HG02642 (cell line): ENCODE results near the gene UNC13C.

Source experiments
- ATAC-seq: cut with Tn5 transposase; IDR thresholded peaks from one replicate; pipeline ENCODE4 v1.9.1; 2021; ENCODE audit warnings: mild to moderate bottlenecking; ENCODE audit not compliant: unreplicated experiment, poor library complexity

The UNC13C gene

DNA sequence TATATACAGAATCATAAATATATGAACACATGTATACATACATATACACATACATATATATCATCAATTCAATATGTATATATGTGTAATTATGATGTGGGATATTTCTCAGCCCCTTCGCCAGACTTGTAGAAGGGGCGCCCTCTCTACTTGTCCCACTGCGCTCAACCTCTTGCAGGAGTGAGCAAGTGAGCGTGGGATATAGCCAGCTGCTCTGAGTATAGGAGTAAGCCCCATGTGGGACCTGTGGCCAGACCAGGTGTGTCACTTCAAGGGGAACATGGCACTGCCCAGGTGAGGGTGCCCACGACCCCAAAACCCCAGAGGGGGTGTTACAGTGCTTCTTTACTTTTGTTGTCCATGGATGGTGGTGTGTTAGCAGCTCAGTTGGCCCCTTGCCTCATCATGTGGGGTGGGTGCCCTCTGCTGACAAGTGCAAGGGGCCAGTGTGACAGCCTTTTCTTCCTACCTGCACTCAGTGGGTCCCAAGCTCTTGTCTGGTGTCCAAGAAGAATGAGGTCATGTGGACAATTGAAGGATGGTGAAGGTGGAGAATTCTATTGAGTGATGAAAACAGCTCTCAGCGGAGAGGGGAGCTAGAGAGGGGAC lies 304.1 kb downstream of the UNC13C start:
- ATAC-seq, result no peak

DNA sequence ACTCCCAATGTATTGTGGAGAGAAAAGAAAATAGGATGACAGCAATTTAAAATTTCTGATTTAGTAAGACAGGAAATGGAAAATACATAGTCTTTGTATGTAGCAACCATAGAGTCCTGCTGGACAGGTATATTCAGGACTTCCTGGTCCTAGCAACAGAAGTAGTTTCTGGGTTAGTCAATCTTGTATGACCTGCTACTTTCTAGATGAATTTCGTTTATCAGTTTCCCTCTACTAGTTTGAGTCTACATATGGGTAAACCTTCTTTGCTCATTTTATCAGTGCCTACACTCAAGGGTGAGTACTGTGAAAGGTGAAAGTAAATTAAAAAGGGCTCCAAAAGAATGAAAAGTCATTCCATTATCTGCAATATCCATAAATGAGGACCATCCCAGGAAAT lies 309.8 kb downstream of the UNC13C start:
- no peak for ATAC-seq

DNA sequence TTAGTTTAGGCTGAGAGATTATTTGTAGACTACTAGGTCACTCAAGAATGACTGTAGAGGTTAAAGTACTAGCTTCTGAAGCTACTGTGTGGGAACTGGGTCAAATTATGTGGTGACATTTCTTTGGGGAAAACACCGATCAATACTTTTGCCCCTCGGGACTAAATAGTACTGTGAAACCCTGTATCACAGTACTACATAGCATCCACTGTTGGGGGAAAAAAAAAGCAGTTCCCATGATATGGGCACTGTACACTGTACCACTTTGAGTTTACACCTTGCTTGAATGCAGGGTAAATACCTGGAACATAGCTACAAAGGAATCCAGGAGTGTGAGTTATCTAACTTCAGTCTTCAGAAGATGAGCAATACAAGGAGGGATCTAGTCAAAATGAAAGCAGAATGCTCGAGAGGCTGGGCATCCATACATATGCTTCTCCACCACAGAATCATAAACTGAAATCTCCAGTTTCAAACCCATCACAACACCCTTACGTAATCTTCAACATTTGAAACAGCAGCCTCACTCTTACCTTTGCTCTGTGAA lies 311.4 kb downstream of the UNC13C start:
- ATAC-seq, result no peak

DNA sequence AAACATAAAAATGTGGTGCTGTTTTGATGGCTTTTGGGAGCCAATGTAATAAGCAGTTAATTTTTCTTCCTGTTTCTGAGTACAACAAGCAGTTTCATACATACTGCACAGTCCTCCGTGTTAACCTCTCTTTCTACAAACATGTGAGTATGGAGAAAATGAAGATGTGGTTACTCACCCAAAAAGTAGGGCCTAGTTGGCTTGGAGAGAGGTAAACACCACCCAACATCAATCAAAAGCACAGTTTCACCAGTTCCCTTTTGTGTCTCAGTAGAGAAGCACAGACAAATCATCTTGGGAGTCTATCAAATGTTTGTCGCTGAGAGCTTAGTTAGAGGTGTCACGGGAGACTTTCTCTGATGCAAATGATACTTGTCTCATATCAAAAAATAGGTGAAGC lies 320.2 kb downstream of the UNC13C start:
- ATAC-seq, result no peak

DNA sequence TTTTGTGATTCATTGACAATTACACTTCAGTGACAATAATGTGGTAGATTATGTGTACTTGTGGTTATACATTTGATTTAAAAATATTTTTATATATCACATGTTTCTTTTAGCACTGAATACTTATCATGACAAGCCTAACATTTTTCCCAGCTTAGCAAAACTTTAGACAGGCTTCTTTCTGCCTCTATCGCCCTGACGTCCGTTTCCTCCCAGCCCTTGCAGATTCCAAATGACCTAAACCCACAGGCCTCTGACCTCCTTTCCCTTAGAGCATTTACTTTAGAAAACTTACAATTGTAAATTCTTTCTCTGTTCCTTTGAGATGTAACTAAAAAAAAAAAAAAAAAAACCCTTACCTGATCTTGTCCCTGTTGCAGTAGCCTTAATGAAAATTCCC lies 326.1 kb downstream of the UNC13C start:
- no peak for ATAC-seq

DNA sequence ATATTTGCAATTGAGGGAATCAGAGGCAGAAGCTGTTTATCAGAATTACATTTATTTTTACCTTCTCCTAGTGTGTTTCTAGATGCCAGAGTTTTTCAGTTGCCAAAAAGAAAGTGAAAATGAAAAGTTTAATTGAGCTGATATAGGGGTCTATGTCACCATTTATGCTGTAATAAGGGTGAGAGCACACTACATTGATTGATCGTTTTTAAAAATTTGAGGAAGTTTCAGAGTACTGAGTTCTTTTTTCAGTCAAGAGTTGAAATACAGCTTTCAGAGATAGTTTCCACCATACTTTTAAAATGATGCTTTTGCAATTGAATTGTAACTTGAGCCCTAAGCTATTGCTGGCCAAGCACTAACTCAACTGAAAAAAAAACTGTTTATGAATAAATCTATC lies 326.9 kb downstream of the UNC13C start:
- no peak for ATAC-seq

DNA sequence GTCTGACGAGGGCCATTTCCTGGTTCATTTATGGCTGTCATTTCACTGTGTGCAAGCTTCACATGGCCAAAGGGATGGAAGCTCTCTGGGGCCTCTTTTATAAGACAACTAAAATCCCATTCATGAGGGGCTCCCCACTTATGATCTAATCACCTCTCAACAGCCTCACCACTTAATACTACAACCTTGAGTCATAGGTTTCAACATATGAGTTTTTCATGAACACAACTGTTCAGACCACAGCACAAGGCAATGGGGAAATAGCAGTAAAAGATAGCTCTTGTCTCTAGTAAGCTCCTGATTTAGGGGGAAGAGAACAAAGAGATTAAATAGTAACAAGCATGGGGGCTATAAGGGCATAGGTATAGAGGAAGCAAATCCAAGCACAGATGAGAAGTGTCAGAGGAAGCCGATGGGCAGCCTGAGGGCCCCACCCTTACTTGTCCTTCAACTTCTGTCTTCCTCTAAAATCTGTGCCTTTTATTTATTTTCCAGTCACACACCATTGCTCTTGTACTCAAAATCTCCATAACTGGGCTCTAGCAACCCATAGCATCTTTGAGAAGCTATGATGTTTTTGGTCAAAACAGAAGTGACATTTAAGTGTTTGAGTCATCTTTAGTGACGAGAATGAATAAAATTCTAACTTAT lies 329.1 kb downstream of the UNC13C start:
- no peak for ATAC-seq

DNA sequence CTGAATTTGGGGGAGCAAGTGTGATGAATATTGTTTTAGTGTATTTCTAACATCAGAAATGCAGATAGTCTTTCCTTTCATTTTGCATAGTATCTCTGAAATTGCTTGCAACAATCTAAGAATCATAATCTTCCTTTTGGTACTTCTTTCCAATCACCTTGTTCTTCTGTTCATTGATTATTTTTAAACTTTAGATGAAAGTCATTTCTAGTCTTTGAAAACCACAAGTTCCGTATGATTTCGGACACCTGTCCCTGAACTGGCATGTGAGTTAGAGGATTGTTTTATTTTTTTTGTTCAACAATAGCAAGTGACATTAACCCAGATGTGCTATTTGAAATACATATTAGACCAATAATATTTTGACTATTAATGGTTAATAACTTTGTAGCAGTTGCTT lies 329.7 kb downstream of the UNC13C start:
- ATAC-seq, result no peak

DNA sequence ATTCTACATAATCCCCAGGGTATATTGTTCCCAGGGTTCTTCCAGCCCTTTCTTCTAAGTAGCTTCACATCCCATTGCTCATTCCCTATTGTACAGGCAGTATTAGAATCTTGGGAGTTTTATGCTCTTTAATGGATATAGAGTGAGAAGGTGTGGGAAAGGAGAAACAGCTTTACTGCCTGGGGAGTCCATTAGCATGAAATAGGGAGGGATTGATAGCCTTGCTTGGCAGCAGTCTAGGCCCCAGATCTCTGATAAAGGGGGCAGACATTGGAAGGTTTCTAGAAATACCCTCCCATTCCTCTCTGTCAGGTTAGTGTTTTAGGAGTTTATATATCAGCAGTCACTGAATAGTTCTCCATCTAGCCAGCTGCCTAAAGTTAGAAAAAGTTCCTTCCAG lies 334.3 kb downstream of the UNC13C start:
- ATAC-seq, result no peak

DNA sequence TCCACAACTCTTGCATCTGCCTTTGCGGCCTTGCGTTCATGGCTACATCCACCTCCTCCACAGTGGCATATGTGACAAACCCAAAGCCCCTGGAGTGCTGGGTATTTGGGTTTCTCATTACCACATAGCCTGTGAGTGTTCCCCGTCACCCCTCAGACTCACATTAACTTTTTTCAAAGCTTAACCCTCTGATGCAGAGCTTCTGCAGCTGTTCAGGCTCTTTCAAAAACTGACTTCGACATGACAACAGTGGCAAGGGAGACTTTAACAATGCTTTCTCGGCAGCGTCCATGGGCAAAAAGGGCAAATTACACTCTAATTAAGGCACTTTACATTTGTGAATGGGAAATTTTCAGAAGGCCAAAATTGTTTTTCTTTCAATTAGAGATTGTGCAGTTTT lies 343.2 kb downstream of the UNC13C start:
- ATAC-seq, result no peak

DNA sequence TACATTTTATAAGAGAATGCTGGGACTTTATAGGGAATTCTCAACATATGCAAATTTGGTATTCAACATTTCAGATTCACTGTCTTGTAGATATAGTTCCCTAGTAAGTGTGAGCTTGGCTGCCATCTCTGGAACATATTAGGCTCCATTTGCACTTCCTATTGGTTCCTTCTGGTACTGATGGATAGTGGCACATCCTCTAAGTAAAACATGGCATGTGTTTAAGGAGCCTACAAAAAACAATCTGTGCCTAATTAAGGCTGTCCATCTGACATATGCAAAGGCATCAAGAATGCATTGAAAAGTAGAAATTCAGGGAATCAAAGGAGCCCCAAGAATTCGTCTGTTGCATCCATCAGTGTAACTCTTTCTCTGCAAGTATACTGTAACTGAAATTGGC lies 344.1 kb downstream of the UNC13C start:
- no peak for ATAC-seq

DNA sequence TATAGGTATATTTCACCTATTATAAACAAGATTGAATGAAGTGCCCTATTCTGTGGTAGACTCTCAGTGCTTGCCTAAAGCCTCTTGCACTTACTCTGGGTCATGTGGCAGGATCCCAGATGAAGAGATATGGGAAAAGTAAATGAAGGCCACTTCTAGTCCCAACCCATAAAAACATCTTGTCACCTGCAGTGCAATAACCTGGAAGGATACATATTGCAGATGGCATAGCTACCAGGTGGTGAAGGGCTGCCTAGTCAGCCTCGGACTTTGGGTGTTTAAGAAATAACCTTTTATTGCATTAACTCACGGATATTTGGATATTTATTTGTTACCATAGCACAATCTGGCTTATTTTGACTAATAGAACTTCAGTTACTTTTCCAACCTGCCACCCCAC lies 367.1 kb downstream of the UNC13C start:
- ATAC-seq, result no peak

DNA sequence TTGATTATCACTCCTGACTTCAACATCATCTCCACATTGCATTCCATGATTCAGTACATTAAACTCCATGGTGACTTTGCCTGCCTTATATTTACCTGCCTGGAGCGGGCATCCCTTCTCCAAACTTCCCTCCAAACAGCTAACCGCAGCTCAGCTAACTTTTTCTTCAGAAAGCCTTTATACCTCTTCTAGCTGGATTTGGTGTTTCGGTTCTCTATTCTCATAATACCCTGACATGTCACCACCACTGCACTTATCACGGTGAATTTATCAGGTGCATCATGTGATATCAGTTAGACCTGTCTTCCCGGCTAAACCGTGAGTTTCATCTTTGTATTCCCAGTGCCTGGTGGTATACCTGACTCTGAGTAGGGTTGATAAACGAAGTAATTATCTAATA lies 367.6 kb downstream of the UNC13C start:
- no peak for ATAC-seq

DNA sequence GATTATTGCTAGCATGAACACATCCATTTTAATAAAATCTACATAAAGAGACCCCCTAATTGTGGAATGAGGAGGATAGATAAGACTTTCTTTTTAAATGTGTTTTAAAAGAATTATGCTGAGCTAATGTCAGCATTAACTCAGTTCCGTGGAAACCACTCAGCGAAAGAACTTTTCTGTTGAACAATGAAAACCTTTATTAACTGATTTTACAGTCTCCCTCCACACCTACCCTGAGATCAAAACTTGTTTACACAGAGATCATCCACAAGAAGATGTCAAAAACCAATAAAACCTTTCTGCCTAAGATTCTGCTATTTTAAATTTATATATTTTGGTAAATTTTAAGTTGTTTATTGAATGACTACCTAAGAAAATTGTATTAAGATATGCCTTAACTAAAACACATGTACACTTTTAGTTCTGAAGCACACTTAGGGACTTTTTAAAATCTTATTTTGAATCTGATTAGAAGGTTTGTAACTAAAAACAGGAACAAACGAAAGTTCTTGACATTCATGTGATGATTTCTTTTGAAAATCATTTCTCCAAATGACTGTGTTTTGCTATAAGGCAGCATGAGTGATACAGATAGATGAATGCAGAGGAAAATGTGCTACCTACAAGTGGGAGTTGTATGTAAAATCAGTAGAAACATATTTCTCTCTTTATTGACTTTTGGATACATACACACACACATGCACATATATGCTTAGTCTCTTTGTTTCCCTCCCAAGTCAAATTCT lies 369.0 kb downstream of the UNC13C start:
- peak; percentile 50 for ATAC-seq

DNA sequence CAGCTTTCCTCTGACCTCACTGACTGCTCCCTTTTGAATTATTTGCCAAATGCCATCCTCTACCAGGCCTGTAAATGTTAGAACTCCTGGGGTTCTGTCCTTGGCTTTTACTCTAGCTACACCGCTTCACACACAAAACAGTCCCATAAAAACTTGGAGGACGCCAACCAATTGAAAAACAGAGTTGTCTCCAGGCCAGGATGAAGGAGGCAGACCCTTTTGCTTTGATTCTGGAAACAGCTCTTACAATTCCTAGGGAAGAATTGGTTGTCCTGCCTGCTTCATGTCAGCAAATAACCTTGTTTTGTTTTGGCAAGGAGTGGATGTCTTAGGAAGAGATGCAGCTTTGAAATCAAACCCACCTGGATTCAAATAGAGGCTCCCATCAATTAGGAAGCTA lies 375.5 kb downstream of the UNC13C start:
- ATAC-seq, result no peak

DNA sequence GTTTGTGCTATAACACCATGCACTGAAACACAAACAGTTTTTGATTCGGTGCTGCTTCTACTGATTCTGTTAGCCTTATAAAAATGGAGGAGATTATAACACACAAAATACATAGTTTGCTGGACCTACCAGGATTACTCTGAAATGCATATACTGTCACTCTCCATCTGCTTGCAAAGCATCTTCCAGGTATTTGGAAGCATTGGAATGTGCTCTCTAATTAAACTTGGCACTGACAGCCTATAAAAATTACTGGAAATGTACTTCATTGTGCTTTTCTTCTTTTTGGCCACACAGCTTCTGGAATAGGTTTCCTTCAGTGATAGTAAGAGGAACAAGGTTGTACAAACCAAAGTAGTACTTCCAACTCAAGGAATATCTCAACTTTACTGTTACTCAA lies 376.1 kb downstream of the UNC13C start:
- ATAC-seq, result no peak

DNA sequence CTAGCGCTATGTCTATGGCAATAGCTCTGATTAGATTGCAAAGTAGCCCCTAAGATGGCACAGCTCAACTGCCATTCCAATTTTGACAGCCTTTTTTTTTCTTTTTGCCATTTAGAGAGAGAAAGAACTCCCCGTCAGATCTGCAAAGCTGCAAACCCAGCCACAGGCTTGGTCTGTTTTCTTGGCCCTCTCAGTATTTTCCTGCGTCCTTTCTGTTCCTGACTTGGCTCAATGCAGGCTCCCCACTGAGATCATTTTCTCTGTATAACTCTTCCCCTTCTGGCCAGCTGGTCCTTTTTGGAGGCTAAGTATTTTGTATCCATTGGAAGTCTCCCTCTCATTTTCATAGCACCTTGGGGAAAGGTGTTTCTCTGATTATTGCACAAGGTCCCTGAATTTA lies 386.7 kb downstream of the UNC13C start:
- no peak for ATAC-seq

DNA sequence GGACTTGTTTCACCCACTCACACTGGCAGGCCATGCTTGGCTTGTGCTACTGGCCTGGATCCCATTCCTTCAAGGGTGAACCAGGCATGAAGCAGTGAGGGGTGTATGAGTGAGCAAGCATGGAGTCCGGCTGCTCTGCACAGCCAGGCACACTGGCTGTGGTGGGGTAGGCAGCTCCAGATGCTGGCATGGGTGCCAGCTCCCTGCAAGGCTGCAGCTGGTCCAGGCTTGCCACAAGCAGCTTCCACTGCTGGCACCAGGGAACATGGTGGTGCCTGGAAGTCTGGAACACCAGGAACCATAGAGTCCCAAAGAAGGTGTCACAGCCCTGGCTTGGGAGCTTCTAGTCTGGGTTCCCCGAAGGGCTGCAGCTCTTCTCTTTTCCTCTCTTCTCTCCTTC lies 395.1 kb downstream of the UNC13C start:
- ATAC-seq, result no peak

DNA sequence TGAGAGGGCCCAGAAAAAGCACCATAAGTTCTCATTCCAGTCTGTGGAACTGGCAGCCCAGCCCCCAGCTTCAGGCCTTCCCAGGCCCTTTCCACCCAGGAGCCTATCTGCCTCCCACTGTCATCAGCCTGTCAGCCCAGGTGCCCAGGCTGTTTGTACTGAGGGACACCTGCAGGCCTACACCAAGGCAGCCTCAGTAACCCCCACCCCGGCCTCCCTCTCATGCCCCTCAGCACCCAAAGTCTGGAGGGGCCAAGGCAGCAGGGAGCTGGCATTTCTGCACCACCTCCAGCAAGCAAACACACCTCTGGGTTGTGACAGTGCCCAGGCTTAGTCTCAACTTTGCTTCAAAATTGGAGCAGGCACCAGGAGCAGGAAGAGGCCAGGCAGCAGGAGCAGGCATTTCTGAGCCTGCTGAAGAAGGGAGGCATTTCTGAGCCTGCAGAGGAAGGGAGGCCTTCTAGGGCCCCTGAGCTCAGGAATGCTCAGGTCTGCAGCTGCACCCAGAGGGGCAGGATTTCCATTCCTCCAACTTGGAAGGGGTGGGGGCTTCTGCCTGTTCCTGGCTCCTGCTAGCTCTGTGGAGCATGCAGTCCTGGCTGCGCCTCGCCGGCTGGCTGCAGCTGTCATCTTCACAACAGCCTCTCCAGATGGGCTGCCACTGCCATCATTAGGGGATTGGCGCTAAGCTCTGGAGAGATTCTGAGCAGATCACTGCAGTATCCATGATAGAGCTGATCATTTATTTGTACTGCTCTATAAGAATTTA lies 396.1 kb downstream of the UNC13C start:
- ATAC-seq, result no peak

DNA sequence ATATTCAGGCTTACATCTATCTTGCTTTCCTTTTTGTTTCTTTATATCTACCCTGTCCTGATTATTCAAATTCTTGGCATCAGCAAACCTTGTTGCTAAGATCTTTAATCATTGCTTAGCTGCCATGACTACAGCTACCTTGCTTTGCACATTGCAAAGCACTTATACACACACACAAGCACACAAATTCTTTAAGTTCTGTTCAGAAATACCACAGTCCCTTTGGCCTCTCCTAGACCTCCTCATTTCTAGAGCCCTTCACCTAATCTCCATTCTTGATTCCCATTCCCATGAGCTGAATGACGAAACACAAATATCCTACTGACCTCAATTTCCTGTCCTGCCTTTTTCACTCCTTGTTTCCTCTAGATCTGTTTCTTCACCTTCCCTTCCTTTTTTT lies 409.6 kb downstream of the UNC13C start:
- ATAC-seq, result no peak

DNA sequence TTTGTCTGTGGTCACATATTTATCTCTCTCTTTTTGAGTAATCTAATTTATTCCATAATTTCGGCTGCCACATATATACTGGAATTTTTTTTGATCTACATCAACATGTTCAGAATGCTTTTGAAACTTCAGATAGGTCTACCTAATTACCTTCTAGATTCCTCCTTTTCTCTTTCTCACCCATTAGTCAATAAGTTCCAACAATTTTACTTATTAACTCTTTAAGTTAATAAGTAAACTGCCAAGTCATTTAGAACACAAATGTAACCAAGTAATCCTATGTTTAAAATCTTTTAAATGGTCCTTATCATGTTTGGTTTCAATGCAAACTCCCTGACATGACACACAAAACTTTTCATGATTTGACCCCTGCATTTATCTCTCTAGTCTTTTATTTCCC lies 410.5 kb downstream of the UNC13C start:
- ATAC-seq, result no peak
